ENCODE results near the gene EIF2D. TPM values are rescaled to one million over a fixed set of nuclear protein-coding genes. Genes with fewer than 3 reads are reported as not detected.
"Not testable (repeated sequence)": the region's sequence is repeated elsewhere in the genome, so short reads cannot be mapped to it uniquely, and the experiment has no call there.

Gene EIF2D
- total and polyA plus RNA-seq, 4 donors: 14.7 to 30.0 (median 22.1) TPM

DNA sequence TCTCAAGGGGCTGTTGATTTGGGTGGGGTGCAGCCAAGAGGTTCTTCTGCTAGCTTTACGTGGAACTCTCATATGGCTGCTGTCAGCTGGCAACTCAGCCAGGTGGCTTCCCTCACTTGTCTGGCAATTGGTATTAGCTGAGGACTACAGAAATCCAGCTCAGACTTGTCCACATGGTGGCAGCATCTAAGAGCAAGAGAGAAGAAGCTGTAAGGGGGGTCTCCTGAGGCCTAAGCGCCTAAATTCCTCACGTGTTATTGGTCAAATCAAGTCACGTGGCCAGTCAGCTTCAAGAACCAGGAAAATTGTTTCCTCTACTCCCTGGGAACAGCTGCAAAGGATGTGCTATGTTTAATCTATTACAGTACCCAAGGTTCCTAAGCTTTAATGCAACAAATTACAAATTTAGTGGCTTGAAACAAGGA lies 18.8 kb upstream of the EIF2D start:
- WGBS: 50% methylated on average over 4 of the region's 4 CpGs
- Histone ChIP-seq H3K36me3 (ENCODE audit: control insufficient read depth in 4 of 4, insufficient read depth in 3 of 4, low read depth in 1 of 4, low read length in 3 of 4) (no peaks in the 10 kb centered on the region), H3K4me3 (ENCODE audit: low read depth in 1 of 3, low read length in 3 of 3) (no peak overlapping the region), H3K27ac (ENCODE audit: low read depth in 1 of 2, low read length in 2 of 2) (no peak overlapping the region), H3K27me3 (ENCODE audit: control insufficient read depth in 4 of 4, insufficient read depth in 4 of 4, low read length in 3 of 4) (no peaks in the 10 kb centered on the region), H3K9me3 (ENCODE audit: control insufficient read depth in 4 of 4, low read length in 3 of 4) (no peaks in the 10 kb centered on the region), H3K9ac (ENCODE audit: low read depth in 1 of 2, low read length in 2 of 2) (no peak overlapping the region), H3K4me1 (ENCODE audit: control insufficient read depth in 4 of 4, insufficient read depth in 4 of 4, low read length in 3 of 4) (peaks cover 2 to 19% (median 16%) of the 10 kb centered on the region in 4 donors)
- TF ChIP-seq, protein P1, sequence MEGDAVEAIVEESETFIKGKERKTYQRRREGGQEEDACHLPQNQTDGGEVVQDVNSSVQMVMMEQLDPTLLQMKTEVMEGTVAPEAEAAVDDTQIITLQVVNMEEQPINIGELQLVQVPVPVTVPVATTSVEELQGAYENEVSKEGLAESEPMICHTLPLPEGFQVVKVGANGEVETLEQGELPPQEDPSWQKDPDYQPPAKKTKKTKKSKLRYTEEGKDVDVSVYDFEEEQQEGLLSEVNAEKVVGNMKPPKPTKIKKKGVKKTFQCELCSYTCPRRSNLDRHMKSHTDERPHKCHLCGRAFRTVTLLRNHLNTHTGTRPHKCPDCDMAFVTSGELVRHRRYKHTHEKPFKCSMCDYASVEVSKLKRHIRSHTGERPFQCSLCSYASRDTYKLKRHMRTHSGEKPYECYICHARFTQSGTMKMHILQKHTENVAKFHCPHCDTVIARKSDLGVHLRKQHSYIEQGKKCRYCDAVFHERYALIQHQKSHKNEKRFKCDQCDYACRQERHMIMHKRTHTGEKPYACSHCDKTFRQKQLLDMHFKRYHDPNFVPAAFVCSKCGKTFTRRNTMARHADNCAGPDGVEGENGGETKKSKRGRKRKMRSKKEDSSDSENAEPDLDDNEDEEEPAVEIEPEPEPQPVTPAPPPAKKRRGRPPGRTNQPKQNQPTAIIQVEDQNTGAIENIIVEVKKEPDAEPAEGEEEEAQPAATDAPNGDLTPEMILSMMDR (IDR thresholded peaks at IDR 0.05; ENCODE audit: low read depth, low read length, missing input control): peak; percentile 38
- TF ChIP-seq RAD21 (IDR thresholded peaks at IDR 0.05) (peak; percentile 70 to 75), HNF4A (conservative IDR thresholded peaks at IDR 0.05) (no peak)
- DNase-seq (ENCODE audit: low spot score): no peak

DNA sequence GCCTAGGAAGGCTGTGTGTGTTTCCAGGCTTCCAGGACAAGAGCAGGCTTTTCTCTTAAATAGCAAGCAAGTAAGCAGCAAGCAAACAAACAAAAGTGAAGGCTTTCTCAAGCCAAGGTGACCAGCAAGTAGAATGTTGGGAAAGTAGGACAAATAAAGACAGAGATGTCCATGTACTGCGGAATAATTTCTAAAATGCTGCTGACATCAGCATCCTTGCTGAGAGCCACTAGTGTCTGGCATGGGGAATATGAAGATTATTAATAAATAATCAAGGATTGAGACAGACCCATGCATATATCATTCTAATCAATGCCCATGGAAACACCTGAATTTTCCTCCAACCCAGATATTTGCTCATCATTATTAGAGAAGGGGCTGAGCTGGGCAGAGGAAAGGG lies 16.7 kb upstream of the EIF2D start:
- no peak overlapping the region for H3K9ac ChIP-seq (ENCODE audit: low read depth in 1 of 2, low read length in 2 of 2)
- no peaks in the 10 kb centered on the region for H3K9me3 ChIP-seq (ENCODE audit: control insufficient read depth in 4 of 4, low read length in 3 of 4)
- no peak for DNase-seq (ENCODE audit: low spot score)
- no peak overlapping the region for H3K4me3 ChIP-seq (ENCODE audit: low read depth in 1 of 3, low read length in 3 of 3)
- H3K27ac ChIP-seq (ENCODE audit: low read depth in 1 of 2, low read length in 2 of 2): no peak overlapping the region
- H3K27me3 ChIP-seq (ENCODE audit: control insufficient read depth in 4 of 4, insufficient read depth in 4 of 4, low read length in 3 of 4): no peaks in the 10 kb centered on the region
- no peaks in the 10 kb centered on the region for H3K36me3 ChIP-seq (ENCODE audit: control insufficient read depth in 4 of 4, insufficient read depth in 3 of 4, low read depth in 1 of 4, low read length in 3 of 4)
- whole genome bisulfite sequencing: 0% methylated on average over 1 of the region's 1 CpG
- H3K4me1 ChIP-seq (ENCODE audit: control insufficient read depth in 4 of 4, insufficient read depth in 4 of 4, low read length in 3 of 4): peaks cover 0 to 5% (median 5%) of the 10 kb centered on the region in 4 donors
- no peak for TF ChIP-seq GABPA (IDR thresholded peaks at IDR 0.05 in 1 of 2, conservative IDR thresholded peaks at IDR 0.05 in 1 of 2)
- TF ChIP-seq HNF4G (IDR thresholded peaks at IDR 0.05): no peak
- TF ChIP-seq, protein P2, sequence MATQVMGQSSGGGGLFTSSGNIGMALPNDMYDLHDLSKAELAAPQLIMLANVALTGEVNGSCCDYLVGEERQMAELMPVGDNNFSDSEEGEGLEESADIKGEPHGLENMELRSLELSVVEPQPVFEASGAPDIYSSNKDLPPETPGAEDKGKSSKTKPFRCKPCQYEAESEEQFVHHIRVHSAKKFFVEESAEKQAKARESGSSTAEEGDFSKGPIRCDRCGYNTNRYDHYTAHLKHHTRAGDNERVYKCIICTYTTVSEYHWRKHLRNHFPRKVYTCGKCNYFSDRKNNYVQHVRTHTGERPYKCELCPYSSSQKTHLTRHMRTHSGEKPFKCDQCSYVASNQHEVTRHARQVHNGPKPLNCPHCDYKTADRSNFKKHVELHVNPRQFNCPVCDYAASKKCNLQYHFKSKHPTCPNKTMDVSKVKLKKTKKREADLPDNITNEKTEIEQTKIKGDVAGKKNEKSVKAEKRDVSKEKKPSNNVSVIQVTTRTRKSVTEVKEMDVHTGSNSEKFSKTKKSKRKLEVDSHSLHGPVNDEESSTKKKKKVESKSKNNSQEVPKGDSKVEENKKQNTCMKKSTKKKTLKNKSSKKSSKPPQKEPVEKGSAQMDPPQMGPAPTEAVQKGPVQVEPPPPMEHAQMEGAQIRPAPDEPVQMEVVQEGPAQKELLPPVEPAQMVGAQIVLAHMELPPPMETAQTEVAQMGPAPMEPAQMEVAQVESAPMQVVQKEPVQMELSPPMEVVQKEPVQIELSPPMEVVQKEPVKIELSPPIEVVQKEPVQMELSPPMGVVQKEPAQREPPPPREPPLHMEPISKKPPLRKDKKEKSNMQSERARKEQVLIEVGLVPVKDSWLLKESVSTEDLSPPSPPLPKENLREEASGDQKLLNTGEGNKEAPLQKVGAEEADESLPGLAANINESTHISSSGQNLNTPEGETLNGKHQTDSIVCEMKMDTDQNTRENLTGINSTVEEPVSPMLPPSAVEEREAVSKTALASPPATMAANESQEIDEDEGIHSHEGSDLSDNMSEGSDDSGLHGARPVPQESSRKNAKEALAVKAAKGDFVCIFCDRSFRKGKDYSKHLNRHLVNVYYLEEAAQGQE (IDR thresholded peaks at IDR 0.05): no peak
- no peak for TF ChIP-seq EGR1 (IDR thresholded peaks at IDR 0.05; ENCODE audit: low read depth in 2 of 2)
- TF ChIP-seq HNF4A (conservative IDR thresholded peaks at IDR 0.05): no peak
- no peak for TF ChIP-seq SP1 (IDR thresholded peaks at IDR 0.05)
- TF ChIP-seq TAF1 (conservative IDR thresholded peaks at IDR 0.05): no peak
- TF ChIP-seq RAD21 (IDR thresholded peaks at IDR 0.05): no peak
- no peak for TF ChIP-seq YY1 (IDR thresholded peaks at IDR 0.05)
- no peak for TF ChIP-seq RXRA (IDR thresholded peaks at IDR 0.05)
- TF ChIP-seq NR2F2 (IDR thresholded peaks at IDR 0.05): no peak
- no peak for TF ChIP-seq ATF3 (IDR thresholded peaks at IDR 0.05)
- no peak for TF ChIP-seq FOXA1 (IDR thresholded peaks at IDR 0.05)
- no peak for TF ChIP-seq JUND (IDR thresholded peaks at IDR 0.05)

DNA sequence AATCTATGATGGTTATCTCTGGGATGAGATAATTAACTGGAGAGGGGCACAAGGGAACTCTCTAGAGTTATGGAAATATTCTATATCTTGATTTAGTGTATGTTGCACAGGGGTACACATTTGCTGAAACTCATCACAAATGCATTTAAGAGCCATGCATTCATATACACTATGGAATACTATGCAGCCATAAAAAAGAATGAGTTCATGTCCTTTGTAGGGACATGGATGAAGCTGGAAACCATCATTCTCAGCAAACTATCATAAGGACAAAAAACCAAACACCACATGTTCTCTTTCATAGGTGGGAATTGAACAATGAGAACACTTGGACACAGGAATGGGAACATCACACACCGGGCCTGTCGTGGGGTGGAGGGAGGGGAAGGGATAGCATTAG lies 14.1 kb upstream of the EIF2D start:
- DNase-seq (ENCODE audit: low spot score); H3K27me3 ChIP-seq (ENCODE audit: control insufficient read depth in 4 of 4, insufficient read depth in 4 of 4, low read length in 3 of 4); H3K27ac ChIP-seq (ENCODE audit: low read depth in 1 of 2, low read length in 2 of 2); H3K9ac ChIP-seq (ENCODE audit: low read depth in 1 of 2, low read length in 2 of 2); H3K4me1 ChIP-seq (ENCODE audit: control insufficient read depth in 4 of 4, insufficient read depth in 4 of 4, low read length in 3 of 4); H3K36me3 ChIP-seq (ENCODE audit: control insufficient read depth in 4 of 4, insufficient read depth in 3 of 4, low read depth in 1 of 4, low read length in 3 of 4); H3K9me3 ChIP-seq (ENCODE audit: control insufficient read depth in 4 of 4, low read length in 3 of 4); H3K4me3 ChIP-seq (ENCODE audit: low read depth in 1 of 3, low read length in 3 of 3): not testable (repeated sequence)
- 95% methylated on average over 2 of the region's 2 CpGs for WGBS
